Stimulated activated CD8-positive, alpha-beta memory T cell treated with anti-CD3 and anti-CD28 coated beads, Interleukin-2, amount 100 ng/mL, for 48 hours (primary cell): ENCODE results near the gene PSMD14.
"Not testable (repeated sequence)": the region's sequence is repeated elsewhere in the genome, so short reads cannot be mapped to it uniquely, and the experiment has no call there.

ENCODE experiments used
- DNase-seq, 2 donors: peaks; one replicate each; pipeline ENCODE4 v3.0.0-alpha.2; 2020; ENCODE audit warnings: low read depth in 2 of 2

Gene PSMD14

DNA sequence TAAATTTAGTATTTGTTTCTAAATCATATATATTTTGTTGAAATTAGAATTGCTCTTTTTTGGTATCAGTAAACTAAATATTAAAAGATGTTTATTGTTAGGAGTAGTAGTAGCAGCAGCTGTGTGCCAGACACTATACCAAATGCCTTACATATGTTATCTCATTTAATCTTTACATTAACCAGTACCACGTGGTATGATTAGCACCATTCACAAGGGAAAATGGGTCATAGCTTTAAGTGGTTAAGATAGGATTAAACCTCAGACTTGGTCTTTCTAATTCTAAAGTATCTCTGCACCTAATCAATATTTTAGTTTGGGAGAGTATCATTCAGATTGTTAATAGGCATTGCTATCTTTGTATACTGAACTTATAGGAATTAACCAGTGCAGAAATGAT lies 29.0 kb downstream of the PSMD14 start:
- no peak for DNase-seq

DNA sequence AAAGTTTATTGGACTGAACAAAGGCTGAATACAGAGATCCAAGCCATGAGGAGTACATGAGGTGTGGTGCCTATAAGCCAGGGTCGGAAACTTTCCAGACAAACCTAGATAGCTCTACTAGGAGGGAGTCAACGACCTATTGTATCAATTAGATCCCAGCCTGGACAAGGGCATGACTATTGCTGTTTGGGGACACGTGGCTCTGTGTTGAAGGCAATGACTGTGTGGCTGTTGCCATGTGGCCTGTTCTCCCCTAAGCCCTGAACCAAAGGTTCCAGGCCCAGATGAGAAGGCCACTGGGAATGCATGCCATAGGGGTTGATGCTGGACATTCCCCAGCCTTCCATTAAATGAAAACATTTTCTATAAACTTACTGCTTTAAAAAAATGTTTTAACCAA lies 31.3 kb downstream of the PSMD14 start:
- not testable (repeated sequence) for DNase-seq

- not testable (repeated sequence) for DNase-seq
Observed at GRCh38 chr2:161340930-161341413, 32.7 kb downstream of the PSMD14 start.

DNA sequence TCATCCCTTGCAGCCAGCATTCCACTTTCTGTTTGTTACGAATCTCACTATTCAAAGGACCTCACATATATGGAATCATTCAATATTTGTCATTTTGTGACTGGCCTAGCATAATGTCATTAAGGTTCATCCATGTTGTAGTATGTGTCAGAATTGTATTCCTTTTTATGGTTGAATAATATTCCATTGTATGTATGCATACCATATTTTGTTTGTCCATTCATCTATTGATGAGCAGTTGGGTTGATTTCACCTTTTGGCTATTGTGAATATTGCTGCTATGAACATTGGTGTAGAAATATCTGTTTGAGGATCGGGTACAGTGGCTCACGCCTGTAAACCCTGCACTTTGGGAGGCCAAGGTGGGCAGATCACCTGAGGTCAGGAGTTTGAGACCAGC lies 35.0 kb downstream of the PSMD14 start:
- DNase-seq: no peak

- DNase-seq: no peak
Observed at GRCh38 chr2:161344692-161345091, 36.5 kb downstream of the PSMD14 start.

GRCh38 chr2:161351678-161352077 lies 43.5 kb downstream of the PSMD14 start:
- no peak for DNase-seq

DNA sequence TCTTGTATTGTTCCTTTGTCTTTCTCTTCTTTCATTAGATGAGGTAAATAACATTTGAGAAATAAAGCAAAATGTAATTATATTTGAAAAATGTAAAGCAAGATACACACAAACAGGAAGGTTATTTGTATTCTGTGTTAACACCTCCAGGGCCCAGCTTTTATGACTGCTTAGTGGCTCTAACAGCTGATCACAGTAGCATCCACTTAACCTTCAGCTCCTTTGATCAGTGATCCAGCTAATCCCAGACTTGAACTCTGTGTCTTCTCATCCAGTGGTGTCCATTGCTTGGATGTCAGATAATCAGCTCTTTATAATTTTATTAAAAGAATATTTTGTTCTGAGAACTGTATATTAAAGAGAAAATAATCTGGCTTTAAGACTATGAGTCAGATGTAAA lies 44.5 kb downstream of the PSMD14 start:
- no peak for DNase-seq

GRCh38 chr2:161353543-161353942 lies 45.3 kb downstream of the PSMD14 start:
- DNase-seq: no peak

DNA sequence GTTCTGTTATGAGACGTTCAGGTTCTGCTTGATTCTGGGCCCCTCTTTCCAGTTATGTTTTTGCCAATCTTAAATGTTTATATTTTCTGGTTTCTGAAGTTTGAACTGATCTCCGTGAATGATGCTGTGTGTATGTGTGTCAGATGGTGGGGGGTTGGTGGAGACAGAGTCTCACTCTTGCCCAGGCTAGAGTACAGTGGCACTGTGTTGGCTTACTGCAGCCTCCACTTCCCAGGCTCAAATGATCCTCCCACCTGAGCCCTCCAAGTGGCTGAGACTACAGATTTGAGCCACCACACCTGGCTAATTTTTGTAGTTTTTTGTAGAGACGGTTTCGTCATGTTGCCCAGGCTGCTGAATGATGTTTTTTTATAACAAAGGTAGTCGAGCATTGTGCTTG lies 45.9 kb downstream of the PSMD14 start:
- DNase-seq: no peak

DNA sequence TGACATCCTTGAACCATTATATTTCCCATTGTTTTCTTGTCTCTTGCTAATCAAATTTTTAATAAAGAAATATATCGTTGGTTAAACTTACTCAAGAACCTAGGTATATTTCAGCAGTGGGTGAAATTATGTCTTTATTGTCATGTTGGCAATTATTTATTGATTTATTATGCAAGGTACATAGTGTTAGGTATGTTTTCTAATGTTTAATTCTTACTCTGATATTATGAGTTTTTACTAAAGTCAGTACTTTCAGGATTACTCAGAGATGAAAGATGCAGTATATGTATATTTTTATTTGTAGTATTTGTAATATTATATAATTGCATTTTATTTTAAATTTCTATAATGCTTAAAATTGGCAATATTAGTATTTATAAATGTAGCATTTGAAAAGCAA lies 46.9 kb downstream of the PSMD14 start:
- no peak for DNase-seq

DNA sequence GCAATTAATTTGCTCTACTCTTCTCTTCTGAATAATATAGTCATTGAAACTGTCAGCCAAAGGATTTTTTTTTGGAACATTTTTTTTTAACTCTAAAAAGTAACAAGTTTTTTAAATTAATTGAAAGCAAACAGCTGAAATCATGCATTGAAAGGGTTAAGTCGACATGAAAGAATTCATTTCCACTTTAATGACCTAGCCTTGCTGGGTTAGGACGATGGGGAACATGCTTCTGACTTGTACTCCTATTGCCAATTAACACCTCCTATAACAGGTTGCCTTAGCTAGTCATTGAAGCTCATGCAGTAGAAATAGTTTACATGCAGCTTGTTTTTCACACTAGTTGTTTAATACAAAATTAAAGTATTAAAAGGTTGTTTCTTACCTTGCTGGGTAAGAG lies 47.8 kb downstream of the PSMD14 start:
- DNase-seq: no peak

- no peak for DNase-seq
Observed at GRCh38 chr2:161357097-161357496, 48.9 kb downstream of the PSMD14 start.

DNA sequence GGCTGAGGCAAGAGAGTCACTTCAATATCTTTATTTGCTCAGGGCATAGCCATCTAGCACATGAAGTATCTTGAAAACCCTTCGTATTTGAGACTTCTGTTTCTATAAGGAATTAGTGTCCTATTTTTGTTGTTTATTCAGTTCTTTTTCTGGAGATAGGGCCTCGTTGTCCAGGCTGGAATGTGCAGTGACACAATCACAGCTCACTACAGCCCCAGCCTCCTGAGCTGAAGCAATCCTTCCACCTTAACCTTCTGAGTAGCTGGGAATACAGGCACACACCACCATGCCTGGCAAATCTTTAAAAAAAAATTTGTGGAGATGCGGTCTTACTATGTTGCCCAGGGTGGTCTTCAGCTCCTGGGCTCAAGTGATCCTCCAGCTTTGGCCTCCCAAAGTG lies 50.6 kb downstream of the PSMD14 start:
- no peak for DNase-seq

DNA sequence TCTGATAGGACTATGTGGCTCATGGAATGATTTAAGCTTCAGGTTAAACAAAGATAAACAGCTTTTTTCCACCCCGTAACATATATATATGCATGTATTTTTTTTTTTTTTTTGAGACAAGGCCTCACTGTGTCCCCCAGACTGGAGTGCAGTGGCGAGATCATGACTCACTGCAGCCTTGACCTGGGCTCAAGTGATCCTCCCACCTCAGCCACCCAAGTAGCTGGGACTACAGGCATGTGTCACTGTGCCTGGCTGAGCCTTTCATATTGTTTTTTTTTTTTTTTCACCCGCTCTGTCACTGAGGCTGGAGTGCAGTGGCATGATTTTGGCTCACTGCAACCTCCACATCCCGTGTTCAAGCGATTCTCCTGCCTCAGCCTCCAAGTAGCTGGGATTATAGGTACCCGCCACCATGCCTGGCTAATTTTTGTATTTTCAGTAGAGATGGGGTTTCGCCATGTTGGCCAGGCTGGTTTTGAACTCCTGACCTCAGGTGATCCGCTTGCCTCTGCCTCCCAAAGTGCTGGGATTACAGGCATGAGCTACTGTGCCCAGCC lies 52.0 kb downstream of the PSMD14 start:
- not testable (repeated sequence) for DNase-seq

DNA sequence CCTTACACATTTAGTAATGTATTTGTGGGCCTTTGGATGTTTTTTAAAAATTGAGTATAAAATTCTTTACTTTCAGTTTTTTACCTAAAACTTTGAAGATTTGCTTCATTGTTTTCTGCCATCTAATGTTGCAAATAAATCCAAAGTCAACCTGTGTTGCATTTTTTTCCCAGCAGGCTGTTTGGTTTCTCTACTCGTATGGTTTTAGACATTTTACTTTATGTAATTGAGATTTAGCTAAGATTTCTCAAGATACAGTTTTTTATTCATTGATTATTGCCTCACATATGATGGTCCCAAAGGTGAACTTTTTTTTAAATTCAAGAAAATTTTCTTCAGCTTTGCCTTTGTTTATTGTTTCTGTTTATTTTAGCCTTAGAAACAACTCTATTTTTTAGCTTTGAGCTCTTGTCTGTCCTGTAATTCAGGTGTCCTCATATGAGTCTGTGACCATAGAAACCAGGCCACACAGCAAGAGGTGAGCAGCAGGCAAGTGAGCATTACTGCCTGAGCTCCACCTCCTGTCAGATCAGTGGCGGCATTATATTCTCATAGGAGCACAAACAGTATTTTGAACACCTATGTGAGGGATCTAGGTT lies 54.4 kb downstream of the PSMD14 start:
- DNase-seq: no peak

GRCh38 chr2:161367675-161368074 lies 59.5 kb downstream of the PSMD14 start:
- no peak for DNase-seq

- DNase-seq: no peak
Observed at GRCh38 chr2:161369311-161369710, 61.1 kb downstream of the PSMD14 start.

DNA sequence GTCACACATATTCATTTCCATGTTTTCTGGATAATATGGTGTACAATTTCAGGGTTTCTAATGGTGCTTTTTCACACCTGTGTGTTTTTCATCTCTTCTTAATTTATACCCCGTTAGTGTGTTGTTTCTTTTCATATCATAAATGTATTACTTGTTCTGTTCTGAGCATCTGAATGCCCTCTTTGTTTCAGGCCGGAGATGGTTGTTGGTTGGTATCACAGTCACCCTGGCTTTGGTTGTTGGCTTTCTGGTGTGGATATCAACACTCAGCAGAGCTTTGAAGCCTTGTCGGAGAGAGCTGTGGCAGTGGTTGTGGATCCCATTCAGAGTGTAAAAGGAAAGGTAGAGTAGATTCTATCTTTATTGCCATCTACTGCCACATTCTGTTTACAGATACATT lies 62.8 kb downstream of the PSMD14 start:
- DNase-seq: no peak

- no peak for DNase-seq
Observed at GRCh38 chr2:161371869-161372268, 63.6 kb downstream of the PSMD14 start.

DNA sequence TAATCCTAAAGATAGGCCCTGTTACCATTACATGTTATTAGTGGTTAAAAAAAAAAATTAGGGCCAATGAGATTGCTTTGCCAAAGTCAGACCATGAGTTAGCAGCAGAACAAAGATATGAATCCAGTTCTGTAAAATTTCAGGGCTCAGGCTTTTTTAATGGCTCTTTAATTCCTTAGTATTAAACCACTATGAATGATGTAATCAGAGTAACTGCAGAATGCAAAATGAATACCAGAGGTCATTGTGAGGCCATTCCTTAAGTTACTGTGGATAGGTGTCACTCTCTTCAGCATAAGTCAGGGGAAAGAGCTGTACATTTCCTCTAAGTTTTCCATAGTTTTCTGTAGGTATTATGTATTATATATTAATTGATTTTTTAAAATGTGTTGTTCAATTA lies 65.7 kb downstream of the PSMD14 start:
- no peak for DNase-seq

- no peak for DNase-seq
Observed at GRCh38 chr2:161374446-161374845, 66.2 kb downstream of the PSMD14 start.

- no peak for DNase-seq
Observed at GRCh38 chr2:161379740-161380139, 71.5 kb downstream of the PSMD14 start.

- no peak for DNase-seq
Observed at GRCh38 chr2:161381546-161381945, 73.3 kb downstream of the PSMD14 start.

- no peak for DNase-seq
Observed at GRCh38 chr2:161382747-161383146, 74.5 kb downstream of the PSMD14 start.
